HEK293T (cell line): ENCODE measurements around the gene WDR54.
"Not testable (repeated sequence)": the region's sequence is repeated elsewhere in the genome, so short reads cannot be mapped to it uniquely, and the experiment has no call there.

Experiments
- CTCF ChIA-PET: fragments of 350-600 bp; formaldehyde crosslinking; extraction: SDS; loops from one replicate; lab custom pipeline; 2021; ENCODE audit warnings: antibody characterized with exemption, inconsistent platforms; lab: Yijun Ruan, JAX
- POLR2A ChIA-PET: fragments of 350-600 bp; formaldehyde crosslinking; extraction: SDS; loops from one replicate; lab custom pipeline; 2020; ENCODE audit warnings: antibody characterized with exemption, inconsistent platforms; lab: Yijun Ruan, JAX
- DNase-seq: peaks from one replicate; pipeline ENCODE4 v3.0.0; 2012; ENCODE audit warnings: mixed read lengths; ENCODE audit errors: extremely low spot score
- ARNT ChIP-seq: fragments of 450-650 bp; IDR thresholded peaks from 2 replicates; pipeline ENCODE4 v1.6.1; 2017; ENCODE audit warnings: mild to moderate bottlenecking
- BHLHE40 ChIP-seq: fragments of 450-650 bp; IDR thresholded peaks from 2 replicates; pipeline ENCODE4 v1.6.1; 2016; ENCODE audit warnings: mild to moderate bottlenecking, moderate library complexity, borderline replicate concordance
- CTBP1 ChIP-seq: fragments of 450-650 bp; IDR thresholded peaks from 2 replicates; pipeline ENCODE4 v1.6.1; 2016; ENCODE audit warnings: borderline replicate concordance
- ELF4 ChIP-seq: fragments of 450-650 bp; IDR thresholded peaks from 2 replicates; pipeline ENCODE4 v1.6.1; 2017; ENCODE audit warnings: antibody characterized with exemption
- FOXA1 ChIP-seq: fragments of 450-650 bp; IDR thresholded peaks from 2 replicates; pipeline ENCODE4 v1.6.1; 2016; ENCODE audit warnings: mild to moderate bottlenecking
- FOXK2 ChIP-seq: fragments of 450-650 bp; IDR thresholded peaks from 2 replicates; pipeline ENCODE4 v1.6.1; 2016; ENCODE audit warnings: mild to moderate bottlenecking
- FOXM1 ChIP-seq: fragments of 450-650 bp; IDR thresholded peaks from 2 replicates; pipeline ENCODE4 v1.6.1; 2017; ENCODE audit warnings: mild to moderate bottlenecking, borderline replicate concordance
- HDGF ChIP-seq: fragments of 450-650 bp; IDR thresholded peaks from 2 replicates; pipeline ENCODE4 v1.6.1; 2017; ENCODE audit warnings: antibody characterized with exemption, borderline replicate concordance
- L3MBTL2 ChIP-seq: fragments of 450-650 bp; conservative IDR thresholded peaks from 2 replicates; pipeline ENCODE4 v1.6.1; 2016; ENCODE audit warnings: mild to moderate bottlenecking
- LEF1 ChIP-seq: fragments of 450-650 bp; IDR thresholded peaks from 2 replicates; pipeline ENCODE4 v1.6.1; 2017; ENCODE audit warnings: mild to moderate bottlenecking, borderline replicate concordance
- NFRKB ChIP-seq: fragments of 450-650 bp; IDR thresholded peaks from 2 replicates; pipeline ENCODE4 v1.6.1; 2016; ENCODE audit warnings: mild to moderate bottlenecking, moderate library complexity
- PKNOX1 ChIP-seq: fragments of 450-650 bp; IDR thresholded peaks from 2 replicates; pipeline ENCODE4 v1.6.1; 2016
- SP1 ChIP-seq: fragments of 450-650 bp; IDR thresholded peaks from 2 replicates; pipeline ENCODE4 v1.6.1; 2017
- SUZ12 ChIP-seq: fragments of 450-650 bp; IDR thresholded peaks from 2 replicates; pipeline ENCODE4 v1.6.1; 2016; ENCODE audit warnings: mild to moderate bottlenecking
- TARDBP ChIP-seq: fragments of 450-650 bp; IDR thresholded peaks from 2 replicates; pipeline ENCODE4 v1.6.1; 2016
- ZNF384 ChIP-seq: fragments of 450-650 bp; IDR thresholded peaks from 2 replicates; pipeline ENCODE4 v1.6.1; 2016

WDR54 gene

GRCh38 chr2:74440378-74441169 lies 19.0 kb downstream of the WDR54 start:
- CTCF ChIA-PET = interaction anchor here (0.9 to 1.0 kb wide), 2 partner anchors 56 to 91 kb away, joined by 3 read pairs; no protein-coding TSS in a partner anchor
- peak; percentile 94 for DNase-seq
- POLR2A ChIA-PET = interaction anchor here (0.8 to 3.6 kb wide), 16 partner anchors 8 to 67 kb away, joined by 3 to 81 read pairs (median 6); partner anchors contain the start of genes C2orf81, CCDC142, DCTN1 and INO80B
- TF ChIP-seq TARDBP (peak; percentile 81), L3MBTL2 (peak; percentile 76), ELF4 (peak; percentile 87), PKNOX1 (no peak), FOXK2 (no peak)

GRCh38 chr2:74441170-74441689 lies 19.7 kb downstream of the WDR54 start:
- POLR2A ChIA-PET = interaction anchor here (1.1 to 3.6 kb wide), 8 partner anchors 9 to 49 kb away, joined by 4 to 81 read pairs (median 8); partner anchors contain the start of genes C2orf81, INO80B, MRPL53 and WBP1
- CTCF ChIA-PET = interaction anchor here (0.9 kb wide), 1 partner anchor 91 kb away, joined by 3 read pairs; no protein-coding TSS in a partner anchor
- no peak for DNase-seq
- TF ChIP-seq L3MBTL2 (peak; percentile 75), NFRKB (no peak)

- CTCF ChIA-PET = interaction anchor here (0.9 kb wide), 1 partner anchor 90 kb away, joined by 3 read pairs; no protein-coding TSS in a partner anchor
- peak; percentile 49 for DNase-seq
- TF ChIP-seq TARDBP (no peak), BHLHE40 (no peak), L3MBTL2 (peak; percentile 38; the same call in 1 of the 2 replicates), SUZ12 (no peak)
- POLR2A ChIA-PET = interaction anchor here (1.8 to 4.0 kb wide), 4 partner anchors 11 to 16 kb away, joined by 5 to 81 read pairs (median 18); partner anchors contain the start of genes INO80B and WBP1
Observed at GRCh38 chr2:74441690-74442482, 20.4 kb downstream of the WDR54 start, which contains the start of gene RTKN. Gene RTKN (minus strand): TSS chr2:74441937. CDS start chr2:74441816, 121 bp downstream.

GRCh38 chr2:74442483-74443297 lies 21.2 kb downstream of the WDR54 start:
- DNase-seq, CTCF ChIA-PET: not testable (repeated sequence)
- POLR2A ChIA-PET = interaction anchor here (1.5 to 4.0 kb wide), 4 partner anchors 12 to 21 kb away, joined by 3 to 29 read pairs (median 6); partner anchors contain the start of genes C2orf81, INO80B, WBP1 and WDR54

GRCh38 chr2:74444498-74445318 lies 23.2 kb downstream of the WDR54 start:
- no peak for TF ChIP-seq SP1
- TF ChIP-seq L3MBTL2 = no peak
- no peak for TF ChIP-seq TARDBP
- no peak for TF ChIP-seq BHLHE40
- TF ChIP-seq HDGF = no peak
- no peak for TF ChIP-seq SUZ12
- POLR2A ChIA-PET = interaction anchor here (1.1 to 4.0 kb wide), 5 partner anchors 8 to 63 kb away, joined by 3 to 29 read pairs (median 4); partner anchors contain the start of genes CCDC142, INO80B, PCGF1 and TTC31
- CTCF ChIA-PET = no interaction called here
- no peak for DNase-seq

- CTCF ChIA-PET = no interaction called here
- TF ChIP-seq HDGF (no peak), FOXM1 (no peak)
- DNase-seq = no peak
- POLR2A ChIA-PET = interaction anchor here (0.9 kb wide), 1 partner anchor 10 kb away, joined by 3 read pairs; no protein-coding TSS in a partner anchor
Observed at GRCh38 chr2:74447230-74447999, 25.9 kb downstream of the WDR54 start.

- POLR2A ChIA-PET = interaction anchor here (0.7 kb wide), 1 partner anchor 8 kb away, joined by 3 read pairs; no protein-coding TSS in a partner anchor
- CTCF ChIA-PET = no interaction called here
- no peak for DNase-seq
- TF ChIP-seq ZNF384 (no peak), ELF4 (no peak), FOXM1 (no peak), LEF1 (no peak), BHLHE40 (no peak), SP1 (no peak), CTBP1 (no peak), TARDBP (no peak), FOXK2 (no peak), NFRKB (no peak), ARNT (no peak), HDGF (no peak), FOXA1 (no peak), PKNOX1 (no peak), SUZ12 (no peak), L3MBTL2 (no peak)
Observed at GRCh38 chr2:74448771-74449170, 27.2 kb downstream of the WDR54 start.
